Measurements from ENCODE around the gene FGFR3. TPM values are rescaled to one million over a fixed set of nuclear protein-coding genes. Genes with fewer than 3 reads are reported as not detected.

The FGFR3 gene
- total RNA-seq, 3 donors from 2014 or later (not counting 1 experiment from before 2014, with no cell fraction given): not detected

- no peak overlapping the region for H3K4me3 ChIP-seq (ENCODE audit: low read length)
Measured at GRCh38 chr4:1746919-1747602, 46.0 kb upstream of the FGFR3 start.

GRCh38 chr4:1747603-1747967, 45.5 kb upstream of the FGFR3 start:
- intact Hi-C loops (cut with micrococcal nuclease): loop anchor here (10.0 kb wide), 1 partner anchor 67 kb away; no protein-coding TSS in a partner anchor
- Histone ChIP-seq H3K36me3 (ENCODE audit: control insufficient read depth, insufficient read depth, low read length) (no peaks in the 10 kb centered on the region), H3K4me1 (ENCODE audit: control insufficient read depth, insufficient read depth, low read length) (peaks cover 14% of the 10 kb centered on the region), H3K27me3 (ENCODE audit: control insufficient read depth, insufficient read depth, low read length) (no peaks in the 10 kb centered on the region), H3K27ac (ENCODE audit: low read length) (no peak overlapping the region), H3K9me3 (ENCODE audit: control insufficient read depth, insufficient read depth, low read length) (no peaks in the 10 kb centered on the region), H3K4me3 (ENCODE audit: low read length) (no peak overlapping the region)
- TF ChIP-seq CTCF (IDR thresholded peaks at IDR 0.05): no peak
- Mint-ChIP-seq H3K27me3 (ENCODE audit: low read depth in 2 of 2) (no peaks in the 10 kb centered on the region), H3K36me3 (no peaks in the 10 kb centered on the region), H3K27ac (no peak overlapping the region), H3K9me3 (no peaks in the 10 kb centered on the region), H3K4me3 (no peak overlapping the region), H3K4me1 (no peaks in the 10 kb centered on the region)
- no peak for ATAC-seq
- 88% methylated on average over 16 of the region's 16 CpGs for WGBS (ENCODE audit: insufficient coverage)
- DNase-seq: no peak

More at GRCh38 chr4:1746919-1747602, 46.0 kb upstream of the FGFR3 start:
- Mint-ChIP-seq H3K4me1 (no peaks in the 10 kb centered on the region), H3K27me3 (ENCODE audit: low read depth in 2 of 2) (no peaks in the 10 kb centered on the region), H3K9me3 (no peaks in the 10 kb centered on the region), H3K4me3 (no peak overlapping the region), H3K27ac (no peak overlapping the region), H3K36me3 (no peaks in the 10 kb centered on the region)
- Histone ChIP-seq H3K4me1 (ENCODE audit: control insufficient read depth, insufficient read depth, low read length) (peaks cover 10% of the 10 kb centered on the region), H3K27me3 (ENCODE audit: control insufficient read depth, insufficient read depth, low read length) (no peaks in the 10 kb centered on the region), H3K27ac (ENCODE audit: low read length) (no peak overlapping the region), H3K9me3 (ENCODE audit: control insufficient read depth, insufficient read depth, low read length) (no peaks in the 10 kb centered on the region), H3K36me3 (ENCODE audit: control insufficient read depth, insufficient read depth, low read length) (no peaks in the 10 kb centered on the region)
- WGBS (ENCODE audit: insufficient coverage): 92% methylated on average over 33 of the region's 33 CpGs
- no peak for TF ChIP-seq CTCF (IDR thresholded peaks at IDR 0.05)
- intact Hi-C loops (cut with micrococcal nuclease): loop anchor here (10.0 kb wide), 1 partner anchor 68 kb away; no protein-coding TSS in a partner anchor
- ATAC-seq (no peak), DNase-seq (no peak)

DNA sequence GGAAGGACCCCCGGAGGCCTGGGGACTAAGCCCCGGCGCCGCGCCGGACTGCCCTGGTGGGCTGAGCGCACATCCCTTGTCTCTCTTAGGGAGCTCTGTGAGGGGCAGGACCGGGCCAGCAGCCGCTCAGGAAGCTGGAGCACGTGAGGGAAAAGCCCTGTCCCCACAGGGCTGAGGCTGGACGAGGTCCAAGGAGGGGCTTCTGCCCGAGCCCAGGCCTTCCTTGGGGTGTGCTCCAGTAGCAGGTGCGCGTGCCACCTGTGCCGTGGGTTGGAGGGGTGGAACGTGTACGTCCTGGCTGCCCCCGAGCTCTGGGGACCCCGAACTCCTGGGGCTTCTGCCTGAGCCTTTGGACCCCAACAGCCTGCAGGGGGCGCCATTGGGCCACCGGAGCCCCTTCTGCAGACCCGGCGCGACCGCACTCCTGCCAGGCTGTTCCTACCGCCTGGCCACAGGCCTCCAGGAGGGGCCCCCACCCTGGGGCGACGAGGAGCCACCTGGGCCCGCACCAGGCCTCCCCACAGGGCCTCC, 44.6 kb upstream of the FGFR3 start:
- H3K4me1 Mint-ChIP-seq: no peaks in the 10 kb centered on the region
- no peaks in the 10 kb centered on the region for H3K36me3 ChIP-seq (ENCODE audit: control insufficient read depth, insufficient read depth, low read length)
- peak; percentile 69 for TF ChIP-seq CTCF (IDR thresholded peaks at IDR 0.05)
- 4% methylated on average over 26 of the region's 29 CpGs for WGBS (ENCODE audit: insufficient coverage)
- H3K4me3 Mint-ChIP-seq: no peak overlapping the region
- no peak overlapping the region for H3K4me3 ChIP-seq (ENCODE audit: low read length)
- no peak overlapping the region for H3K27ac Mint-ChIP-seq
- H3K27me3 ChIP-seq (ENCODE audit: control insufficient read depth, insufficient read depth, low read length): no peaks in the 10 kb centered on the region
- H3K27me3 Mint-ChIP-seq (ENCODE audit: low read depth in 2 of 2): no peaks in the 10 kb centered on the region
- no peaks in the 10 kb centered on the region for H3K36me3 Mint-ChIP-seq
- H3K27ac ChIP-seq (ENCODE audit: low read length): no peak overlapping the region
- ATAC-seq (peak; percentile 52 to 66 (median 66)), DNase-seq (peak; percentile 70 to 84)
- intact Hi-C loops (cut with micrococcal nuclease): loop anchor here (1.0 to 10.0 kb wide), 2 partner anchors 66 to 151 kb away; no protein-coding TSS in a partner anchor
- H3K9me3 Mint-ChIP-seq: no peaks in the 10 kb centered on the region
- peaks cover 24% of the 10 kb centered on the region for H3K4me1 ChIP-seq (ENCODE audit: control insufficient read depth, insufficient read depth, low read length)
- H3K9me3 ChIP-seq (ENCODE audit: control insufficient read depth, insufficient read depth, low read length): no peaks in the 10 kb centered on the region
